Measurements from ENCODE around the gene FMNL3. TPM values are rescaled to one million over a fixed set of nuclear protein-coding genes. Genes with fewer than 3 reads are reported as not detected.

Gene FMNL3
- total RNA-seq, 1 donor from 2014 or later = 50.2 TPM

- intact Hi-C loops (cut with micrococcal nuclease) = no loop called here
Measured at GRCh38 chr12:49658276-49658675, 48.9 kb downstream of the FMNL3 start.

- intact Hi-C loops (cut with micrococcal nuclease) = no loop called here
Measured at GRCh38 chr12:49655595-49656236, 51.5 kb downstream of the FMNL3 start.

GRCh38 chr12:49654715-49655114 lies 52.5 kb downstream of the FMNL3 start:
- intact Hi-C loops (cut with micrococcal nuclease) = no loop called here

- intact Hi-C loops (cut with micrococcal nuclease) = no loop called here
Measured at GRCh38 chr12:49652921-49653520, 54.2 kb downstream of the FMNL3 start.

- intact Hi-C loops (cut with micrococcal nuclease) = no loop called here
Measured at GRCh38 chr12:49651855-49652254, 55.4 kb downstream of the FMNL3 start.

GRCh38 chr12:49649892-49650291 lies 57.3 kb downstream of the FMNL3 start:
- intact Hi-C loops (cut with micrococcal nuclease) = no loop called here

- intact Hi-C loops (cut with micrococcal nuclease) = no loop called here
Measured at GRCh38 chr12:49649445-49649844, 57.8 kb downstream of the FMNL3 start.

GRCh38 chr12:49648712-49649003 lies 58.5 kb downstream of the FMNL3 start:
- intact Hi-C loops (cut with micrococcal nuclease) = no loop called here

GRCh38 chr12:49647827-49648711 lies 59.1 kb downstream of the FMNL3 start:
- intact Hi-C loops (cut with micrococcal nuclease) = no loop called here

GRCh38 chr12:49646871-49647654 lies 60.1 kb downstream of the FMNL3 start:
- intact Hi-C loops (cut with micrococcal nuclease) = no loop called here

- intact Hi-C loops (cut with micrococcal nuclease) = no loop called here
Measured at GRCh38 chr12:49646331-49646830, 60.8 kb downstream of the FMNL3 start.

- intact Hi-C loops (cut with micrococcal nuclease) = loop anchor here (2.0 kb wide), 1 partner anchor 133 kb away; no protein-coding TSS in a partner anchor
Measured at GRCh38 chr12:49645146-49646039, 61.8 kb downstream of the FMNL3 start.

GRCh38 chr12:49644620-49644994 lies 62.6 kb downstream of the FMNL3 start:
- intact Hi-C loops (cut with micrococcal nuclease) = loop anchor here (1.0 to 2.0 kb wide), 7 partner anchors 18 to 195 kb away; partner anchors contain the start of genes FMNL3 and TMBIM6

GRCh38 chr12:49643961-49644619 lies 63.1 kb downstream of the FMNL3 start:
- intact Hi-C loops (cut with micrococcal nuclease) = loop anchor here (1.0 to 2.0 kb wide), 7 partner anchors 18 to 195 kb away; partner anchors contain the start of genes FMNL3 and TMBIM6

- intact Hi-C loops (cut with micrococcal nuclease) = no loop called here
Measured at GRCh38 chr12:49643135-49643534, 64.1 kb downstream of the FMNL3 start.

GRCh38 chr12:49642370-49642802 lies 64.8 kb downstream of the FMNL3 start:
- intact Hi-C loops (cut with micrococcal nuclease) = no loop called here

- intact Hi-C loops (cut with micrococcal nuclease) = no loop called here
Measured at GRCh38 chr12:49641748-49642369, 65.3 kb downstream of the FMNL3 start.

- intact Hi-C loops (cut with micrococcal nuclease) = loop anchor here (1.0 to 2.0 kb wide), 5 partner anchors 11 to 202 kb away; partner anchors contain the start of gene FMNL3
Measured at GRCh38 chr12:49636979-49637755, 70.0 kb downstream of the FMNL3 start.
